Measurements from ENCODE around the gene FAM240B.

Gene FAM240B

DNA sequence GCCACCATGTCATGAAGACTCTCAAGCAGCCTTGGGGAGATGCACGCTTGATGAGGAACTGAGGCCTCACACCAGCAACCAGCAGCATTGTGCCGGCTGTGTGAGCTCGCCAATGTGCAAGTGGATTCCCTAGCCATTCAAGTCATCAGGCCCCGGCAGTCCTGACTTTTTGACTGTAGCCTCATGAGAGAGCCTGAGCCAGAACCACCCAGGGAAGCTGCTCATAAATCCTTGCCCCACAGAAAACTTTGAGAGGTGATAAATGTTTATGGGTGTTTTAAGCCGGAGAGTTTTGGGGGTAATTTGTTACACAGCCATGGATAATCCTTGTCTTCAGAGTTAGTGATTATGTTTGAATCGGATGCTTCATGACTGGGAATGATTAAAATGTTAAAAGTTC is 44.7 kb downstream of the FAM240B start:
- no peak overlapping the region for H2AFZ ChIP-seq (ENCODE audit: low read length)
- no peaks in the 10 kb centered on the region for H4K20me1 ChIP-seq (ENCODE audit: insufficient read depth, low read length)
- H3K9ac ChIP-seq (ENCODE audit: low read length) = no peak overlapping the region
- H3K36me3 ChIP-seq (replicated peaks; ENCODE audit: insufficient read depth, low read length) = no peaks in the 10 kb centered on the region
- no peaks in the 10 kb centered on the region for H3K27me3 ChIP-seq (replicated peaks; ENCODE audit: insufficient read depth, low read length)
- no peaks in the 10 kb centered on the region for H3K9me2 ChIP-seq (replicated peaks; ENCODE audit: insufficient read depth, low read length)
- no peak overlapping the region for H3K4me3 ChIP-seq (ENCODE audit: low read length)
- no peaks in the 10 kb centered on the region for H3F3A ChIP-seq (ENCODE audit: insufficient read depth, low read length)
- no peaks in the 10 kb centered on the region for H3K4me1 ChIP-seq (ENCODE audit: low read length)
- H3K27ac ChIP-seq (ENCODE audit: low read length) = no peak overlapping the region
- no peak for DNase-seq
- no peaks in the 10 kb centered on the region for H3K79me2 ChIP-seq (ENCODE audit: low read length)
- no peaks in the 10 kb centered on the region for H3K9me3 ChIP-seq (replicated peaks; ENCODE audit: insufficient read depth, low read length)
- TF ChIP-seq, protein P1, sequence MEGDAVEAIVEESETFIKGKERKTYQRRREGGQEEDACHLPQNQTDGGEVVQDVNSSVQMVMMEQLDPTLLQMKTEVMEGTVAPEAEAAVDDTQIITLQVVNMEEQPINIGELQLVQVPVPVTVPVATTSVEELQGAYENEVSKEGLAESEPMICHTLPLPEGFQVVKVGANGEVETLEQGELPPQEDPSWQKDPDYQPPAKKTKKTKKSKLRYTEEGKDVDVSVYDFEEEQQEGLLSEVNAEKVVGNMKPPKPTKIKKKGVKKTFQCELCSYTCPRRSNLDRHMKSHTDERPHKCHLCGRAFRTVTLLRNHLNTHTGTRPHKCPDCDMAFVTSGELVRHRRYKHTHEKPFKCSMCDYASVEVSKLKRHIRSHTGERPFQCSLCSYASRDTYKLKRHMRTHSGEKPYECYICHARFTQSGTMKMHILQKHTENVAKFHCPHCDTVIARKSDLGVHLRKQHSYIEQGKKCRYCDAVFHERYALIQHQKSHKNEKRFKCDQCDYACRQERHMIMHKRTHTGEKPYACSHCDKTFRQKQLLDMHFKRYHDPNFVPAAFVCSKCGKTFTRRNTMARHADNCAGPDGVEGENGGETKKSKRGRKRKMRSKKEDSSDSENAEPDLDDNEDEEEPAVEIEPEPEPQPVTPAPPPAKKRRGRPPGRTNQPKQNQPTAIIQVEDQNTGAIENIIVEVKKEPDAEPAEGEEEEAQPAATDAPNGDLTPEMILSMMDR (IDR thresholded peaks at IDR 0.05; ENCODE audit: low read length) = no peak
- TF ChIP-seq EZH2 (optimal IDR thresholded peaks at IDR 0.05; ENCODE audit: low read depth, low read length) = no peak
- TF ChIP-seq EZH2phosphoT487 (IDR thresholded peaks at IDR 0.05; ENCODE audit: low read length) = no peak
- H3K4me2 ChIP-seq (ENCODE audit: low read depth, low read length) = no peak overlapping the region

DNA sequence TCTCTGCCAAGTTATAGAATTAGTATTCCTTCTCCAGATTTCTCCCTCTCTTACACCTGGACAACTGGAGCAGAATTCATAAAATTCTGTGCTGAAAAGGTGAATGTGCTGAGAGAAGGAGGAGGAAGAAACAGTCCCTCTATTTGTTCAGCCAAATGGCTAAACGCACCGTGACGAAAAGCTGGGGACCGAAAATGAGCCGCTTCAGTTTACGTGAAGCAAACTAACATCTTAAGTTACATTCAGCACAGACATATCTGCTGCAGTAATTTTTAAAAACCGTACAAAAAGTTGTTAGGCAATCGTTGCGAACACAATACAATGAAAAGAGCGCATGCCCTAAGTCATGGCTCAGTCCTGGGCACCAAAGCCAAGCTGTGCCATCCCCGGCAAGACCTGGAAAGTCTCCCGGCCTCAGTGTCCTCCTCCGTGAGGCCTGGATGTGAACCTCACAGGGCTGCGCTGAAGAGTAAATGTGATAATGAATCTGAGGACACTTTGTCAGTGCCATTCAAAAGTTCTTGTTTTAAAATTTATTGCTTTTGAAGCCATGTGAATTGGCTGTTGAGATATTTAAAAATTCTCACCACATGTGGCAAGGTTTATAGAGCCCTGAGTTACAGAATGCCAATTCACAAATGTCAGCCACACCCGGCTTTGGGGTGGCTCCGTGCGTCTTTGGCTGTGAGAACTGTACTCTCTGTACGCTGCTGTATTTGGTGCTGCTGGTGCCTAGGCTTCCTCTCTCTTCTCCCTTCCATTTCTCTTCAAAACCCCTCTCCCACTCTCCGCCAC is 46.3 kb downstream of the FAM240B start:
- Histone ChIP-seq H3K9ac (ENCODE audit: low read length) (no peak overlapping the region), H3K9me3 (replicated peaks; ENCODE audit: insufficient read depth, low read length) (no peaks in the 10 kb centered on the region), H3K4me3 (ENCODE audit: low read length) (no peak overlapping the region), H3K36me3 (replicated peaks; ENCODE audit: insufficient read depth, low read length) (no peaks in the 10 kb centered on the region), H3K9me2 (replicated peaks; ENCODE audit: insufficient read depth, low read length) (no peaks in the 10 kb centered on the region), H4K20me1 (ENCODE audit: insufficient read depth, low read length) (no peaks in the 10 kb centered on the region), H3K4me1 (ENCODE audit: low read length) (no peaks in the 10 kb centered on the region), H3K27ac (ENCODE audit: low read length) (no peak overlapping the region), H3K4me2 (ENCODE audit: low read depth, low read length) (no peak overlapping the region), H3K79me2 (ENCODE audit: low read length) (no peaks in the 10 kb centered on the region), H3F3A (ENCODE audit: insufficient read depth, low read length) (no peaks in the 10 kb centered on the region), H2AFZ (ENCODE audit: low read length) (no peak overlapping the region), H3K27me3 (replicated peaks; ENCODE audit: insufficient read depth, low read length) (no peaks in the 10 kb centered on the region)
- no peak for TF ChIP-seq EZH2 (optimal IDR thresholded peaks at IDR 0.05; ENCODE audit: low read depth, low read length)
- TF ChIP-seq, protein P1 (IDR thresholded peaks at IDR 0.05; ENCODE audit: low read length) = no peak
- TF ChIP-seq EZH2phosphoT487 (IDR thresholded peaks at IDR 0.05; ENCODE audit: low read length) = no peak
- DNase-seq = no peak

DNA sequence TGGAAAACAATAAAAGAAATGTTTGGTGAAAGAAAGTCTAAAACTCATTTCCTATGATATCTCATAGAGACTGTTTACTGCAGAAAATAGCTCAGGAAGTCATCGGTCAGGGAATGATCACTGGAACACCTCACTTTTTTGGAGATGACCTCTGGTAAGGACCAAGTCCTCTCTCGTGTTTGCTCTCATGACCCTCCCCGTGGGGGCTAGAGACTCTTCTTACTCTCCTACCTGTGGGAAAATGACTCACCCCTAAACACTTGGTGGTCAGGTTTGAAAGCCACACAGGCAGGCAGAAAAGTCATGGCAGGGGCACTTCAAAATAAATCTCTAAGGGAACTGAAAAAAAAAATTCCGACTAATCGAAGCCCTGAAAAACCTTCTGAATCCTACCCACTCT is 48.2 kb downstream of the FAM240B start:
- no peaks in the 10 kb centered on the region for H3K27me3 ChIP-seq (replicated peaks; ENCODE audit: insufficient read depth, low read length)
- no peak overlapping the region for H3K4me2 ChIP-seq (ENCODE audit: low read depth, low read length)
- no peak for DNase-seq
- H3K9me3 ChIP-seq (replicated peaks; ENCODE audit: insufficient read depth, low read length) = no peaks in the 10 kb centered on the region
- no peaks in the 10 kb centered on the region for H3F3A ChIP-seq (ENCODE audit: insufficient read depth, low read length)
- H3K4me3 ChIP-seq (ENCODE audit: low read length) = no peak overlapping the region
- no peak overlapping the region for H3K9ac ChIP-seq (ENCODE audit: low read length)
- no peak overlapping the region for H3K27ac ChIP-seq (ENCODE audit: low read length)
- H3K4me1 ChIP-seq (ENCODE audit: low read length) = no peaks in the 10 kb centered on the region
- no peaks in the 10 kb centered on the region for H3K9me2 ChIP-seq (replicated peaks; ENCODE audit: insufficient read depth, low read length)
- H2AFZ ChIP-seq (ENCODE audit: low read length) = no peak overlapping the region
- no peaks in the 10 kb centered on the region for H3K36me3 ChIP-seq (replicated peaks; ENCODE audit: insufficient read depth, low read length)
- TF ChIP-seq EZH2 (optimal IDR thresholded peaks at IDR 0.05; ENCODE audit: low read depth, low read length) (no peak), EZH2phosphoT487 (IDR thresholded peaks at IDR 0.05; ENCODE audit: low read length) (no peak)
- TF ChIP-seq, protein P1 (IDR thresholded peaks at IDR 0.05; ENCODE audit: low read length) = no peak
- H3K79me2 ChIP-seq (ENCODE audit: low read length) = no peaks in the 10 kb centered on the region
- H4K20me1 ChIP-seq (ENCODE audit: insufficient read depth, low read length) = no peaks in the 10 kb centered on the region

All from MM.1S (cell line).